NCI-H2107 treated with DMSO at 0.1 percent for 48 hours (cell line): Measurements from ENCODE around the gene TBC1D5.
"Not testable (repeated sequence)": the region's sequence is repeated elsewhere in the genome, so short reads cannot be mapped to it uniquely, and the experiment has no call there.

Experiments
- DNase-seq: peaks from one replicate; lab custom pipeline; 2025; ENCODE audit not compliant: unreplicated experiment; lab: John Stamatoyannopoulos, UW

The TBC1D5 gene

DNA sequence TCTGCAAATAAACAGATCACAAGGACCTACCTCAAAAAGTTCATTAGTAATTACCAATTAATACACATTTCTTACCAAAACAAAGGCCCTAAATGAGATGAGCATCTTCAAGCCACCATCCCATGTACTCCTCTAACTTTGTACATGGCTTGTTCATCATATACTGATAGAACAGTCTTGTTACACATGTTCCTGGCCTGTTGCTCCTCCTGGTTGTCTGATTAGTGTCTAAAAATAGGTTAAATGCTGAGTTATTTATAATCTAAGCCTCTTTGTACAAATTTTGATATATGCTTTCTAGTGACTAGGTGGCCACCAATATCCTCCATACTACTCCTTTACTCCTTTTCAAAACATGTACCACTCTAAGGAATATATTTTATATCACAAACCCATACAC lies 25.0 kb downstream of the TBC1D5 start:
- DNase-seq = no peak

GRCh38 chr3:17714473-17714872 lies 28.0 kb downstream of the TBC1D5 start:
- DNase-seq = no peak

- no peak for DNase-seq
These were observed 33.1 kb downstream of the TBC1D5 start for GRCh38 chr3:17709236-17709810.

DNA sequence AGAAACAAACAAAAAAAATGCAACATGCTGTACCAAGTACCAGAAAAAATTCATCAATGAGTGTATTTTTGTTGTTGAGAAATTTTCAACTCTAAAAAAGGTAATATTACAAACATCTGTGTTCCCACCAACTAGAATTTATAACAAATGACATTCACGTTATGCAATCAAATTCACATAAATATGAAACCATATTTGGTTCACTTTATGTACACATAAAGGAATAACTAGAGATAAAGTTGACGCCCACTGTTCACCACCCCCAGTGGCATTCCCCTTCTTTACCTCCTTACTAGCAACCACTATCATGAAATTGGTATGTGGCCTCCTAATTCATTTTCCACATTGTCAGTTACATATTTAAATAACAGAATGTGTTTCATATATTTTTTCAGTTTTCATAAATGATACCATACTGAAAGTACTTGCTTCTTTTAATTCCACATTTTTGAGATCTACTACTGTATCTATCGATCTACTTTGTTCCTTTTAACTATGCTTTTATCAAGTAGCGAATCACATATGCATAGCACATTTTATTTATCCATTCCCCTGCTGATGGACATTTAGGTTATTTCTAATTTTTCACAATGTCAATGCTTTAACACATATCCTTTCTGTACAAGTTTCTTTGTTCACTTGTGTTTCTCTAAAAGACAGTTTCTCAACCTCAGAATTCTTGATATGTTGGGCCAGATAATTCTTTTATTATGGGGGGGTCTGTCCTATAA lies 34.5 kb downstream of the TBC1D5 start:
- DNase-seq = no peak

DNA sequence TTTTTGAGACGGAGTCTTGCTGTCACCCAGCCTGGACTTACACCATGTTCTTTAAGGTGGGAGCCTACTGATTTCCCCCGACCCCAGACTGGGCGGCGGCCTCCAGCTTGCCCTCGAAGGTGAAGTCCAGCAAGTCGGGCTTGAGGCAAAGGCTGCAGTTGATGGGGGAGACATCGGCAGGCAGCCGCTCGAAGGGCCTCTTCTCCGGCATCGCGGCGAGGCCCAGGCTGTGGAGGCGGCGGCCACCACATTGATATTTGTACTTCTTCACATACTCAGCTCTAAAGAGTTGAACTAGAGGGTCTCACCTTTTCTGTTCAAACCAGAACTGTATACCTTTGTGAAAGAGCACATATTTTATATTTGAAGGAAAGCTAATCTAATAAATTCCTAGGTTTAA lies 36.4 kb downstream of the TBC1D5 start:
- DNase-seq = not testable (repeated sequence)

GRCh38 chr3:17699815-17700214 lies 42.6 kb downstream of the TBC1D5 start:
- DNase-seq = not testable (repeated sequence)

- not testable (repeated sequence) for DNase-seq
These were observed 46.8 kb downstream of the TBC1D5 start for GRCh38 chr3:17695665-17696064.

GRCh38 chr3:17693670-17693999 lies 48.8 kb downstream of the TBC1D5 start:
- not testable (repeated sequence) for DNase-seq

DNA sequence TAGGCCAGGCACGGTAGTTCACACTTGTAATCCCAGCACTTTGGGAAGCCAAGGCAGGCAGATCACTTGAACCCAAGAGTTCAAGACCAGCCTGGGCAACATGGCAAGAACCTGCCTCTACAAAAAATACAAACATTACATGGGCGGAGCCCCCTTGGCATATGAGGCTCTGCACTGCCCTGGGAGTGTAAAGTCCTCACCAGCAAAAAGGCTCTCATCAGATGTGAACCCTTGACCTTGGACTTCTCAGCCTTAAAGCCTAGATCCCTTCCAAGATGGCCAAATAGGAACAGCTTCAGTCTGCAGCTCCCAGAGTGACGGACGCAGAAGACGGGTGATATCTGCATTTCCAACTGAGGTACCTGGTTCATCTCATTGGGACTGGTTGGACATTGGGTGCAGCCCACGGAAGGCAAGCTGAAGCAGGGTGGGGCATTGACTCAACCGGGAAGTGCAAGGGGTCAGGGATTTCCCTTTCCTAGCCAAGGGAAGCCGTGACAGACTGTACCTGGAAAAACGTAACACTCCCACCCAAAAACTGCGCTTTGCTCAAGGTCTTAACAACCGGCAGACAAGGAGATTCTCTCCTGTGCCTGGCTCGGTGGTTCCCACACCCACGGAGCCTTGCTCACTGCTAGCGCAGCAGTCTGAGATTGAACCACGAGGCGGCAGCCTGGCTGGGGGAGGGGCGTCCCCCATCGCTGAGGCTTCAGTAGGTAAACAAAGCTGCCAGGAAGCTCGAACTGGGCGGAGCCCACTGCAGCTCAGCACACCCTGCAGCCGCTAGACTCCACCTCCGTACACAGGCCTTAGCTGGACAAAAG lies 49.4 kb downstream of the TBC1D5 start:
- not testable (repeated sequence) for DNase-seq

- no peak for DNase-seq
These were observed 54.9 kb downstream of the TBC1D5 start for GRCh38 chr3:17687566-17687965.

- peak; percentile 1 for DNase-seq
These were observed 55.8 kb downstream of the TBC1D5 start for GRCh38 chr3:17686613-17687012.

DNA sequence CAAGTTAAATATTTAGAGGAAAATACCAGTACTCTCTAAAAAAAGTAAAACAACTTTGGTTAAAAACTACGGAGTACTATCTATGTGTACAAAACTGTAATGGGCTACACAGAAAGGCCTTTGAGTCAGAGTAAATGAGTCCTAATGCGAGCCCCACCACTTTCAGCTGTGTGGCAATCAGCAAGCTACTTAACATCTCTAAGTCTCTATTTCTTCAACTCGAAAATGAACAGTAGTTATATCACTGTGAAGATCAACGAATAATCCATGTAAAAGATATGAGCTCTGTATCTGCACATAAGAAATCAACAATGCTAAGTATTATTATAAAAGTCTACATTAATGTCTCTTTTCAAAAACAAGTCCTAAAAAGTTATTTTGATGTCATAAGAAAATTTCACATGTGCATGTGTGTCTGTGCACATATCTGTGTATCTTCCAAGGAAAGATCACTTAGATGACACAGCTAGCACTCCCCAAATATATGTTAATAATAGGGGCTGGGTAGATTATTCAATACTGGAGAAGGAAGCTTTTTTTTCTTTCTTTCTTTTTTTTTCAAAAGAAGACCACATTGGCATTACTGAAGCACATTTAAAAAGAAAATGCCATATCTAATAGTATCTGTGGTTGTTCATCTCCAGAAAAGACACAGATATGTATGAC lies 58.8 kb downstream of the TBC1D5 start:
- no peak for DNase-seq

DNA sequence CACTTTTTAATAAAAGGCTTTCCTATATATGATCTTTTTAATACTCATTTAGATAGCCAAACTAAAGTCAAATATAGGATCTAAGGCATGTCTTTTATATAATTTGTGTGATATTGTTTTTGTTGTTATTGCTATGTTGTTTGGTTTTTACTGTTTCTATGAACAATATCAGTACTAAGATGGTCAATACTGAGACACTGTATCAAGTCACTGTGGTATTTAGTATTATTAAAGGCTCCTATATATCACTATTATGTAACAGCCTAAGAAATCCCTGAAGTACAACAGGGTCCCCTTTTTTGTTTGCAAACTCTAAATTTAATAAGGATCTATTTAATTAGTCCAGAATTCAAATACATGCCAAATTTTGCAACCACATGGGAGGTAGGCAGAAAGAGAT lies 61.9 kb downstream of the TBC1D5 start:
- DNase-seq = no peak

DNA sequence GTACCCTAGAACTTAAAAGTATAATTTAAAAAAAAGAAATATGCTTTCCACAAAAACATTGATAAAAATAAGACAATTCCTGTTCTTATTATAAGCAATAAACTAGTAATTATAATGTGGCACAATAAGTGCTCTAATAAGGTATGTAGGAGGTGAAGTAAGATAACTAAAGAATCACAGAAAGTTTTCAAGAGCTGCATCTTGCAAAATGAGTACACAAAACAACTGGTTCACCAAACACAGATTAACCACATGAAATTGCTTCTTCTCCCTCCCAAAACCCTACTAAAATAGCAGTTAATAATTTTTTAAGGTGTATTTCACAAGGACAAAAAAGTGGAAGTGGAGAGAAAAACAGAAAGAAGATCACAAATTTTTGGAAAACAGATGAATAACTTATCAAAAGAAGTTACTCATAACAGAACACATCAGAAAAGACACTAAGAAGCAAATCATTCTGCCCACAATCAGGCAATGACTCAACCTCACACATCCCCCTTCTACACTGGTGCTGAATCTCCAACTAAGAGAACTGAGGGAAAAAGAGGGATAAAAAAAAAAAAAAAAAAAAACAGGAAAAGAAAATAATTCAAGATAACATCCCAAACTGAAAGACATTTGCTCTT lies 64.2 kb downstream of the TBC1D5 start:
- DNase-seq = no peak

- no peak for DNase-seq
These were observed 68.2 kb downstream of the TBC1D5 start for GRCh38 chr3:17674082-17674686.

- no peak for DNase-seq
These were observed 69.9 kb downstream of the TBC1D5 start for GRCh38 chr3:17672506-17672905.

DNA sequence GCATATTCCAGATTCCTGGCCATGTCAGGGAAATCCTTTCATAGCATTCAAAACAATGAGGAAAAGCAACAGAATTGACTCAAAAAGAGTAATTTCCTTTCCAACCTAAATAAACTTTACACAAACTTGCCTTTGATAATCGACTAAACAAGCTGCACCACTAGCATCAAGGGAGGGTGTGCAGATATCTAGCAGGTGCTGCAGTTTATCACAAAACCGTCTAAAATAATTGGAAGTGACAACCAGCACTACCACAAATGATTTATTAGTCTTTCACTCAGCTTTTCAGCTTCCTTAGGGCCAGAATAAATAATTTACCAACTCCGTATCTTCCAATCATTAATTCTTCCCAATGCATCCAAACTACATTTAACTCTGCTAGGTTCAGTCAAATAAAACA lies 71.7 kb downstream of the TBC1D5 start:
- DNase-seq = no peak

DNA sequence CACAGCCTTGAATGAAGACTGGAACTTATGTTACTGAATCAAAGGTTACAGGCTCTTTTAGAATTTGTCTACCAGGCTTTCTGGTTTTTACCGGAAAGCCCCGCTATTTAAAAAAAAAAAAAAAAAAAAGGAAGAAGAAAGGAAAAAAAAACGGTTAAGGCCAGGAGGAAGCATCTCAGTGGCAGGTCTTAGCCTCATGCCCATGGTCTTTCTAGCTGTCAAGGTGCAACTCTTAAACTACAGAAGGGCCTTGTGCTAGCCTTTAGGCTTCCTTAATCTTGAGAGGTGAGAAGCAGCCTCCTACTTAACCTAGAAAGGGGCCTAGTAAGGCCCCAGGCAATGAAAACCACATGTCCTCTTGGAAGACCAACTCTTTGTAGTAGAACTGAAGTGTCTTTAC lies 77.5 kb downstream of the TBC1D5 start:
- no peak for DNase-seq

- DNase-seq = no peak
These were observed 86.2 kb downstream of the TBC1D5 start for GRCh38 chr3:17656264-17656663.

DNA sequence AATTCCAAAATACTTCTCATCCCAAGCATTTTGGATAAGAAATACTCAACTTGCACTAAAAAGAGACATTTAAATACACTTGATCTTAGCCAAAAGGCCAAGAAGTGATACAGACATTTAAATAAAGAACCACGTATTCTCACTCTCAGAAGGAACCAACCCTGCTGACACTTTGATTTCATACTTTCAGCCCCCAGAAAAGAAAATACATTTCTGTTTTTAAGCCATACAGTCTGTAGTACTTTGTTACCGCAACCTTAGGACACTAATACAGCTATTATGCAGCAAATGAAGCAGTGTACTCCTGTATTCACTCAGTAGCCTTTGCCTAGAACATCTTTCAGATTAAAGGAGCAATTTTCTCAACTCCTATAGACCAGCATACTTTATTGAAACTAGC lies 86.7 kb downstream of the TBC1D5 start:
- DNase-seq = no peak

DNA sequence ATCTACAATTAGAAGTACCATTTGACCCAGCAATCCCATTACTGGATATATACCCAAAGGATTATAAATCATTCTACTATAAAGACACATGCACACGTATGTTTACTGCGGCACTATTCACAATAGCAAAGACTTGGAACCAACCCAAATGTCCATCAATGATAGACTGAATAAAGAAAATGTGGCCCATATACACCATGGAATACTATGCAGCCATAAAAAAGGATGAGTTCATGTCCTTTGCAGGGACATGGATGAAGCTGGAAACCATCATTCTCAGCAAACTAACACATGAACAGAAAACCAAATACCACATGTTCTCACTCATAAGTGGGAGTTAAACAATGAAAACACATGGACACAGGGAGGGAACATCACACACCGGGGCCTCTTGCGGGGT lies 92.7 kb downstream of the TBC1D5 start:
- DNase-seq = not testable (repeated sequence)
